Rectal smooth muscle tissue (tissue), 1 donor: ENCODE results near the gene SLC13A4.
"Not testable (repeated sequence)": the region's sequence is repeated elsewhere in the genome, so short reads cannot be mapped to it uniquely, and the experiment has no call there.

Experiments
- H3K27ac ChIP-seq: one replicate; pipeline ENCODE4 v1.7.0; 2013; ENCODE audit warnings: low read depth, low read length, inconsistent platforms
- H3K27me3 ChIP-seq: one replicate; pipeline ENCODE4 v1.7.0; 2013; ENCODE audit warnings: low read length; ENCODE audit not compliant: control insufficient read depth, insufficient read depth
- H3K36me3 ChIP-seq: one replicate; pipeline ENCODE4 v1.7.0; 2013; ENCODE audit warnings: low read length; ENCODE audit not compliant: control insufficient read depth, insufficient read depth
- H3K4me1 ChIP-seq: one replicate; pipeline ENCODE4 v1.7.0; 2013; ENCODE audit warnings: low read length; ENCODE audit not compliant: control insufficient read depth, insufficient read depth
- H3K4me3 ChIP-seq: one replicate; pipeline ENCODE4 v1.7.0; 2013; ENCODE audit warnings: low read length
- H3K9ac ChIP-seq: one replicate; pipeline ENCODE4 v1.7.0; 2013; ENCODE audit warnings: low read length

SLC13A4 gene

DNA sequence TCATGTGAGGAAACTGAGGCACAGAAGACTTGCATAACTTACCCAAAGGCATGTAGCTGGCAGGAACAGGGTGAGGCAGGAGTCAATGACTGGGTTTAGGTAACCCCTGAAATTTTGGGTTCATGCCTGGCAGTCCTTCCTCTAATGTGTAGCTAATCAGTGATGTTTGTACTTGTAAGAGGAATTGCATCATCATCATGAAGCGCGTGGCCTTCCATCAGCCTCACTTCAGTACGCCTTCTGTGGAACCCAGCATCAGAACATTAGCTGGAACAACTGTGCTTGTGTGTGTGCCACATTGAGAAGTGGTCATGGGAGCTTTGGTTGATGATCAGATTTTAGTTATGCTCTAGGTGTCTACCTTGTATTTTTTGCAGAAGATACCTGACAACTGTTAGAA lies 83.8 kb downstream of the SLC13A4 start:
- peaks cover 5% of the 10 kb centered on the region for H3K36me3 ChIP-seq
- H3K27ac ChIP-seq = no peak overlapping the region
- no peaks in the 10 kb centered on the region for H3K4me1 ChIP-seq
- H3K9ac ChIP-seq = no peak overlapping the region
- no peak overlapping the region for H3K4me3 ChIP-seq
- no peaks in the 10 kb centered on the region for H3K27me3 ChIP-seq

- not testable (repeated sequence) for H3K27me3 ChIP-seq, H3K36me3 ChIP-seq, H3K27ac ChIP-seq, H3K4me1 ChIP-seq, H3K4me3 ChIP-seq, H3K9ac ChIP-seq
Measured at GRCh38 chr7:135639690-135640089, 88.3 kb downstream of the SLC13A4 start.

DNA sequence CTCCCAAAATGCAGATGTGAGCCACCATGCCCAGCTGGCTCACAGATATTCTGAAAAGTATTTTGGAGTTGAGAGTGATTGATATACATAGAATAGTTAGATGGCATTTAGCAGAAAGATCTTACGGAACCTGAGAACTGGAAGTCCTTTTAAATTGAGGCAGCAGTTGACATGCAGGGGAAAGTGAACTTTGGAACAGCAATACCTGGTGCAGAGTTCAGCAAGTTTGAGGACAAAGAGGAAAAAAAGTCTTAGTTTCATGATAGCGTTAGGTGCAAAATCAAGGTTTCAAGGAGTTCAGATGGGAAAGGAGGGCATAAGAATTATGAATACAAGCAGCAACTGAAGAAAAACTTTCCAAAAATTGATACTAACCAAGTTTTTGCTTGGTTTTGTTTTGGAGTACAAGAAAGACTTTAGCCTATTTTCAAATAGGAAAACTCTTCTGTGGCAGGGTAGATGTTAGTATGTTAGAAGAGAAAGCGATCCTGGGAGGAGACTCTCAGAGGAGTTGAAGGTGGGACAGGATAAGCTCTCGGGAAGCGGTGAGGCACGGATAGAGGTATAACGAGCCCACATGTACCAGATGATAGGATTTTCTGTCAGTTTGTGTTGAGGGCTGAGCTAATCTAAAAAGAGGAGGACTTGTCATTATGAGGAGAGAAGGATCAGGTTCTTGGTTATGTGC lies 93.7 kb downstream of the SLC13A4 start:
- Histone ChIP-seq H3K4me3 (no peak overlapping the region), H3K27me3 (no peaks in the 10 kb centered on the region), H3K4me1 (no peaks in the 10 kb centered on the region), H3K9ac (no peak overlapping the region), H3K36me3 (peaks cover 8% of the 10 kb centered on the region), H3K27ac (no peak overlapping the region)
